Keratinocyte (primary cell): ENCODE results near the gene NET1. TPM values are rescaled to one million over a fixed set of nuclear protein-coding genes. Genes with fewer than 3 reads are reported as not detected.
A peak's percentile ranks its signal among the peaks of the same experiment; 100 is the strongest.

Source experiments
- DNase-seq: peaks from one replicate; pipeline ENCODE4 v3.0.0-alpha.2; 2011; ENCODE audit warnings: low read depth, missing footprints, low spot score
- FAIRE-seq: peaks from 2 replicates; lab custom pipeline; 2011; peaks lifted over from hg19 to GRCh38; lab: Jason Lieb, UNC
- H2AFZ ChIP-seq: 2 replicates; pipeline ENCODE4 v1.6.0; 2012; ENCODE audit warnings: low read length, control low read depth, inconsistent platforms; ENCODE audit not compliant: control insufficient read depth
- H3K27ac ChIP-seq: 2 replicates; pipeline ENCODE4 v1.5.1; 2011; ENCODE audit warnings: low read length; ENCODE audit not compliant: control insufficient read depth, insufficient read depth
- H3K27me3 ChIP-seq: 3 replicates; pipeline ENCODE4 v1.6.0; 2011; ENCODE audit warnings: low read length; ENCODE audit not compliant: control insufficient read depth, insufficient read depth; ENCODE audit errors: extremely low read depth
- H3K36me3 ChIP-seq, 2 experiments: 2 replicates in 1 of 2; 3 replicates in 1 of 2; pipeline ENCODE4 v1.5.1; 2011; ENCODE audit warnings: low read length in 2 of 2, mild to moderate bottlenecking in 1 of 2; ENCODE audit not compliant: control insufficient read depth in 2 of 2, insufficient read depth in 2 of 2; ENCODE audit errors: extremely low read depth in 1 of 2
- H3K4me1 ChIP-seq: 3 replicates; pipeline ENCODE4 v1.5.1; 2011; ENCODE audit warnings: low read length; ENCODE audit not compliant: control insufficient read depth, insufficient read depth; ENCODE audit errors: extremely low read depth
- H3K4me2 ChIP-seq: 3 replicates; pipeline ENCODE4 v1.6.0; 2011; ENCODE audit warnings: low read depth, low read length; ENCODE audit not compliant: control insufficient read depth, insufficient read depth; ENCODE audit errors: extremely low read depth
- H3K4me3 ChIP-seq, 3 experiments: fragments of 200-600 bp in 1 of 3; sonication (generic) in 1 of 3; 2 replicates in 2 of 3; 3 replicates in 1 of 3; pipeline ENCODE4 v1.5.1; 2011 to 2016; ENCODE audit warnings: low read length in 3 of 3, mild to moderate bottlenecking in 3 of 3, control low read depth in 2 of 3, inconsistent platforms in 1 of 3, low read depth in 1 of 3, mixed read lengths in 1 of 3, mixed run types in 1 of 3, moderate library complexity in 1 of 3; ENCODE audit not compliant: control insufficient read depth in 2 of 3, insufficient read depth in 2 of 3; ENCODE audit errors: extremely low read depth in 1 of 3
- H3K79me2 ChIP-seq: 2 replicates; pipeline ENCODE4 v1.6.0; 2012; ENCODE audit warnings: low read length; ENCODE audit not compliant: control insufficient read depth, insufficient read depth
- H3K9ac ChIP-seq: 3 replicates; pipeline ENCODE4 v1.6.0; 2011; ENCODE audit warnings: low read length; ENCODE audit not compliant: control insufficient read depth, insufficient read depth; ENCODE audit errors: extremely low read depth
- H3K9me1 ChIP-seq: 3 replicates; pipeline ENCODE4 v1.6.0; 2011; ENCODE audit warnings: low read length; ENCODE audit not compliant: control insufficient read depth, insufficient read depth; ENCODE audit errors: extremely low read depth
- H3K9me3 ChIP-seq: 2 replicates; pipeline ENCODE4 v1.5.1; 2012; ENCODE audit warnings: low read depth, low read length; ENCODE audit not compliant: control insufficient read depth
- H4K20me1 ChIP-seq: 3 replicates; pipeline ENCODE4 v1.6.0; 2011; ENCODE audit warnings: low read length; ENCODE audit not compliant: control insufficient read depth, insufficient read depth; ENCODE audit errors: extremely low read depth
- EZH2 ChIP-seq: IDR thresholded peaks from one replicate; pipeline ENCODE4 v1.6.1; 2012; ENCODE audit warnings: inconsistent platforms, mild to moderate bottlenecking, low read length, moderate library complexity
- dilution Hi-C: fragments of 300-500 bp; cut with MboI; formaldehyde crosslinking; loops from one replicate; pipeline ENCODE4 v1.7.0; 2020; ENCODE audit warnings: low sequenced_read_pairs; ENCODE audit not compliant: extremely low pct_ligation_motif_present
- polyA plus RNA-seq, 5 experiments: library from polyadenylated mRNA; depleted of rRNA in 3 of 5; stranded (reverse) in 3 of 5; stranded (forward) in 1 of 5; unstranded in 1 of 5; fragments of >200 nt; gene quantifications; 1 replicate in 1 of 5; 2 replicates in 3 of 5; 3 replicates in 1 of 5; pipeline versions ENCODE4 v1.2.1 to v1.2.3, GENCODE V29; 2011 to 2012; ENCODE audit warnings: missing spikeins in 2 of 5, low read depth in 1 of 5, low replicate concordance in 1 of 5
- TF ChIP-seq, protein P1 (sequence below), 3 experiments: IDR thresholded peaks in 1 of 3; conservative IDR thresholded peaks in 1 of 3; optimal IDR thresholded peaks in 1 of 3; 2 replicates in 2 of 3; 3 replicates in 1 of 3; pipeline versions ENCODE3 to v1.5.1; 2011; ENCODE audit warnings: low read length in 3 of 3, mild to moderate bottlenecking in 3 of 3, moderate library complexity in 2 of 3, control low read depth in 1 of 3, inconsistent platforms in 1 of 3; ENCODE audit not compliant: insufficient read depth in 2 of 3; ENCODE audit errors: extremely low read depth in 1 of 3

Gene NET1
- polyA plus RNA-seq, 1 donor (not counting 4 experiments of a cell fraction or from before 2014, with no cell fraction given): 214 TPM

DNA sequence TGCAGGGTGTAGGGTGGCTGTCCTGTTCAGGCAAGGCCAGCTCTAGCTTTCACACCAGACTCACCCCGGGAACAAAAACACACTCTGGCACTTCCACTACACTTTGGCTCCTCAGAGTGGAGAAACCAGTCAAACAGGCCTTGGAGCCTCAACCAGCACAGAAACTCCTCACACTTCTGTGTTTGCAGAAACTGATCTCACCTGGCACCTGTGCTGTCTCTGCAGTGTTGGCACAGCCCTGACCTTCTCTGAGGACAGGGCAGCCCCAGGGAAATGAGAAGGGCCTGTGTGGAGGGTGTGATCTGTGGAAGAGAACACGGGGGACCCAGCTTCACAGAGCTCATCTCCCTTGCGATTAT lies 91.1 kb downstream of the NET1 start:
- no peaks in the 10 kb centered on the region for H3K9me3 ChIP-seq
- H2AFZ ChIP-seq: no peak overlapping the region
- dilution Hi-C loops: no loop called here
- no peak for TF ChIP-seq EZH2
- TF ChIP-seq, protein P1, sequence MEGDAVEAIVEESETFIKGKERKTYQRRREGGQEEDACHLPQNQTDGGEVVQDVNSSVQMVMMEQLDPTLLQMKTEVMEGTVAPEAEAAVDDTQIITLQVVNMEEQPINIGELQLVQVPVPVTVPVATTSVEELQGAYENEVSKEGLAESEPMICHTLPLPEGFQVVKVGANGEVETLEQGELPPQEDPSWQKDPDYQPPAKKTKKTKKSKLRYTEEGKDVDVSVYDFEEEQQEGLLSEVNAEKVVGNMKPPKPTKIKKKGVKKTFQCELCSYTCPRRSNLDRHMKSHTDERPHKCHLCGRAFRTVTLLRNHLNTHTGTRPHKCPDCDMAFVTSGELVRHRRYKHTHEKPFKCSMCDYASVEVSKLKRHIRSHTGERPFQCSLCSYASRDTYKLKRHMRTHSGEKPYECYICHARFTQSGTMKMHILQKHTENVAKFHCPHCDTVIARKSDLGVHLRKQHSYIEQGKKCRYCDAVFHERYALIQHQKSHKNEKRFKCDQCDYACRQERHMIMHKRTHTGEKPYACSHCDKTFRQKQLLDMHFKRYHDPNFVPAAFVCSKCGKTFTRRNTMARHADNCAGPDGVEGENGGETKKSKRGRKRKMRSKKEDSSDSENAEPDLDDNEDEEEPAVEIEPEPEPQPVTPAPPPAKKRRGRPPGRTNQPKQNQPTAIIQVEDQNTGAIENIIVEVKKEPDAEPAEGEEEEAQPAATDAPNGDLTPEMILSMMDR (optimal IDR thresholded peaks at IDR 0.05 in 1 of 3, IDR thresholded peaks at IDR 0.05 in 1 of 3, conservative IDR thresholded peaks at IDR 0.05 in 1 of 3; ENCODE audit: extremely low read depth in 1 of 3, insufficient read depth in 2 of 3, low read length in 3 of 3): no peak
- H3K4me3 ChIP-seq: no peak overlapping the region
- DNase-seq (no peak), FAIRE-seq (peak; percentile 98)
- no peaks in the 10 kb centered on the region for H3K36me3 ChIP-seq
- H3K4me2 ChIP-seq: peak overlapping the region; percentile 57
- H3K79me2 ChIP-seq: no peaks in the 10 kb centered on the region
- no peak overlapping the region for H3K27ac ChIP-seq
- peaks cover 3% of the 10 kb centered on the region for H3K27me3 ChIP-seq
- H3K9me1 ChIP-seq: no peaks in the 10 kb centered on the region
- H3K4me1 ChIP-seq: peaks cover 36% of the 10 kb centered on the region
- H4K20me1 ChIP-seq: no peaks in the 10 kb centered on the region
- no peak overlapping the region for H3K9ac ChIP-seq

DNA sequence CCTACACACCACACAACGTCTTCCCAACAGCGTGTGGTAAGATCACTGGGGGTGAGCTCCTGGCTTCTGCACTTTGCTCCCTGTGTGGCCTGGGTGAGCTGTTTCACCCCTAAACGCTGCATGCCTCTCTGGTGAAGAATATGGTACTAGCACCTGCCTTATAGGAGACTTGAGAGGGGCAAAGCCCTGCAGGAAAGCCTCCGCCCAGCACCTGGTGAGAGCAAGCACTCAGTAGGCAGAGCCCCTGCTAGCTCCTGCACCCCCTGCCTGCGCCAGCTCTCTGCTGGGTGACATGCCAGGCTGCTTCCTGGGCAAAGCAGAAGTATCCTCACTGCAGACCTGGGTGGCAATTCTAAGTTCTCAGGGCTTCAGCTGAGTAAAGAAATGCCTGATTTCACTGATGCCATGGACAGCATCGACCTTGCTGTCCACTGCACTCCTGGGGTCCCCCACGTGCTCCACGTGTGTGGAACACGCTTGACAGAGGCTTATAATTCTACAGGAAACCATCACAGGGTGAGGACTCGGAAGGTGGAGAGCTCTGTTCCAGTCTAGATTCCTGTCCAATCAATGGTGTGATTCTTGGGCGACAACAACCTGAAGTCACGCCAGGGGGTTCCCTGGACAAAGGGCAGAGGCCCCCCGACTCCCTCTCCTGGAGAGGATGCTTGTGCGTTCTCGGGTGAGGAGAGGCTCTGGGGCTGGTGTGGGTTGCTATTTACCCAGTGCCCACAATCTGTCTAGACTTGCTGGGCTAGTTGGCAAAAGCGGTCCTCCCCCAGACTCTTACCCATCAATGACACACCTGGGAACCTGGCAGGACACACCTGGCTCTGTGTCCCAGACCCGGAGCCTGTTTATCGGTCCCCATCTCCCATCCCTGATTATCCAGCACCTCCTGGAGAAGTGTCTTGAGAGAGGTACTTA lies 92.1 kb downstream of the NET1 start:
- dilution Hi-C loops: no loop called here

More for the DNA sequence above, 92.1 kb downstream of the NET1 start:
- no peaks in the 10 kb centered on the region for H4K20me1 ChIP-seq
- H3K9ac ChIP-seq: no peak overlapping the region
- FAIRE-seq (peak; percentile 34), DNase-seq (no peak)
- TF ChIP-seq, protein P1 (optimal IDR thresholded peaks at IDR 0.05 in 1 of 3, IDR thresholded peaks at IDR 0.05 in 1 of 3, conservative IDR thresholded peaks at IDR 0.05 in 1 of 3; ENCODE audit: extremely low read depth in 1 of 3, insufficient read depth in 2 of 3, low read length in 3 of 3): no peak
- TF ChIP-seq EZH2: no peak
- H3K4me3 ChIP-seq: no peak overlapping the region
- no peak overlapping the region for H3K27ac ChIP-seq
- no peaks in the 10 kb centered on the region for H3K9me1 ChIP-seq
- peaks cover 3% of the 10 kb centered on the region for H3K27me3 ChIP-seq
- no peaks in the 10 kb centered on the region for H3K79me2 ChIP-seq
- H3K9me3 ChIP-seq: no peaks in the 10 kb centered on the region
- peak overlapping the region; percentile 13 for H2AFZ ChIP-seq
- peaks cover 34% of the 10 kb centered on the region for H3K4me1 ChIP-seq
- H3K4me2 ChIP-seq: peak overlapping the region; percentile 22
- H3K36me3 ChIP-seq: no peaks in the 10 kb centered on the region
